ENCODE results near the gene ANKRD63. TPM values are rescaled to one million over a fixed set of nuclear protein-coding genes. Genes with fewer than 3 reads are reported as not detected.
A peak's percentile ranks its signal among the peaks of the same experiment; 100 is the strongest.

ANKRD63 gene
- total and polyA plus RNA-seq, 7 experiments from 2014 or later = 0.27 TPM; not detected in 5

DNA sequence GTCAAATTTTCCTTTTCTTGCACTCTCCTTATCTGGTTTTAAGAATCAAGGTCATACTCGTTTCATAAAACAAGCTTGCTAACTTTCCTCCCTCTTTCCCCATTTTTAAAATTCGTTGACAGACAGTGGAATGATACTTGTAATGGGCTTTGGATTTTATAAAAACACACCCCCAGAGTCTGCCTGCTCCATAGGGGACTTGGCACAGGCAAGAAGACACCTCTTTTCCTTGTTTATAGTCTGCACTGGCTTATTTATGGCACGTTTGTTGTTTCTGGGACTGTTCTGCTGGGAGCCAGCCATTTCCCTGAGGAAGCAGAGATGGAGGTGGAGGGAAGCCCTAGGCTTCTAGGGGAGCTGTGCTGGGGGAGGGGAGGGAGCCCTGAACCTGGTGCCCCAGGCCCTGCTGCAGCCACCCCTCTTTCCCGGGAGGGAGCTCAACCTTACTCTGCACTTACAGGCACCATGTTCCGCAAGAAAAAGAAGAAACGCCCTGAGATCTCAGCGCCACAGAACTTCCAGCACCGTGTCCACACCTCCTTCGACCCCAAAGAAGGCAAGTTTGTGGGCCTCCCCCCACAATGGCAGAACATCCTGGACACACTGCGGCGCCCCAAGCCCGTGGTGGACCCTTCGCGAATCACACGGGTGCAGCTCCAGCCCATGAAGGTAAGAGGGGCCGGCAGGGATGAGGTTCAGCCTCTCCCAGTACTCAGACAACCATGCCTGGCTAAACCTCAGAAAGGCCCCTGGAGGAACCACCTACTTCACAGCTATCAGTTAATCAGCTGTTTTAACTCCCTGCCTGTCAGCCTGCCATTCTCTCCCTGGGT, 18.3 kb downstream of the ANKRD63 start:
- H3K27ac Mint-ChIP-seq = peak overlapping the region in 1 of 9 donors; percentile 41
- H3K9me3 Mint-ChIP-seq = peaks cover 0 to 1% (median 0%) of the 10 kb centered on the region in 11 donors
- H3K36me3 Mint-ChIP-seq = no peaks in the 10 kb centered on the region
- H3K4me1 ChIP-seq (ENCODE audit: control insufficient read depth in 2 of 2, insufficient read depth in 2 of 2, low read length in 2 of 2) = no peaks in the 10 kb centered on the region
- ATAC-seq = no peak
- H3K4me1 Mint-ChIP-seq = no peaks in the 10 kb centered on the region
- ChIA-PET CTCF (interaction anchor here (0.9 to 2.2 kb wide), 2 partner anchors 10 to 73 kb away, joined by 5 to 9 read pairs; no protein-coding TSS in a partner anchor), POLR2A (no interaction called here)
- no peak overlapping the region for H3K27ac ChIP-seq (ENCODE audit: low read depth, low read length)
- intact Hi-C loops (cut with micrococcal nuclease) = no loop called here
- H3K4me3 ChIP-seq (ENCODE audit: low read length) = no peak overlapping the region
- DNase-seq = no peak
- no peak overlapping the region for H3K4me3 Mint-ChIP-seq
- H3K36me3 ChIP-seq (ENCODE audit: control insufficient read depth in 2 of 3, insufficient read depth in 3 of 3, low read length in 3 of 3) = no peaks in the 10 kb centered on the region
- H3K9me3 ChIP-seq (ENCODE audit: control insufficient read depth in 2 of 3, low read length in 3 of 3) = no peaks in the 10 kb centered on the region
- H3K27me3 ChIP-seq (ENCODE audit: control insufficient read depth in 2 of 2, insufficient read depth in 2 of 2, low read length in 2 of 2) = no peaks in the 10 kb centered on the region
- peaks cover 0 to 15% (median 0%) of the 10 kb centered on the region in 5 donors for H3K27me3 Mint-ChIP-seq

DNA sequence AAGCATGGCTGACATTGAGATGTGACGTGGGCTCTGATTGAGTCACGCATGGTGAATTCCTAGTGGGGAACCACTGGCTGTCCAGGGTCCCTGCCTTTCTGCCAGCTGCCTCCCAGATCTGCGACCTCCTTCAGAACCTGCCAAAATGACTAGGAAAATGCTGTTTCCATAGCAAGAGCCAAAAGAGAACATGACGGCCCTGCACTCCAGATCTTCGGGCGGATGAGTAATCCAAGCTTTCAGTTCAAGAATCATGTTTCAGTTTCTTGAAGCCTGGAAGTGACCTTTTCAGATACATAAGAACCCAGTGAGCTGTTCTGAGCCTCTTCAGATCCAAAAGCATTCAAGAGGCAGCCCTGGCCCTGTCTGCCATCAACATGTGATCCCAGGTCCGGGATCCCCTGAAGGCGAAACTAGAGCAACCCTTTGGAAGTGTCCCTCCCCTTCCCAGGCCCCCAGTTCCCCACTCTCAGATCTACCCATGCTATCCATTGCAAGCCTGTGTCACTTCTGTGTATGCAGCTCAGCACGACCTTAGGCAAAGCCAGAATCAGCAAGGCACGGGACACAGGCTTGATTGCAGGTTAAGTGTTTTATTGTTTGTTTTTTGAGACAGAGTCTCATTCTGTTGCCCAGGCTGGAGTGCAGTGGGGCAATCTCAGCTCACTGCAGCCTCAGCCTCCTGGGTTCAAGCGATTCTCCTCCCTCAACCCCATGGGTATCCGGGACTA, 19.7 kb downstream of the ANKRD63 start:
- Histone ChIP-seq H3K27me3 (ENCODE audit: control insufficient read depth in 2 of 2, insufficient read depth in 2 of 2, low read length in 2 of 2) (no peaks in the 10 kb centered on the region), H3K4me1 (ENCODE audit: control insufficient read depth in 2 of 2, insufficient read depth in 2 of 2, low read length in 2 of 2) (no peaks in the 10 kb centered on the region), H3K36me3 (ENCODE audit: control insufficient read depth in 2 of 3, insufficient read depth in 3 of 3, low read length in 3 of 3) (no peaks in the 10 kb centered on the region), H3K9me3 (ENCODE audit: control insufficient read depth in 2 of 3, low read length in 3 of 3) (no peaks in the 10 kb centered on the region), H3K27ac (ENCODE audit: low read depth, low read length) (no peak overlapping the region), H3K4me3 (ENCODE audit: low read length) (no peak overlapping the region)
- intact Hi-C loops (cut with micrococcal nuclease) = no loop called here
- ATAC-seq = no peak
- ChIA-PET POLR2A (no interaction called here), CTCF (no interaction called here)
- no peaks in the 10 kb centered on the region for H3K36me3 Mint-ChIP-seq
- H3K9me3 Mint-ChIP-seq = peaks cover 0 to 1% (median 0%) of the 10 kb centered on the region in 11 donors
- no peak for DNase-seq
- no peaks in the 10 kb centered on the region for H3K4me1 Mint-ChIP-seq
- H3K4me3 Mint-ChIP-seq = no peak overlapping the region
- H3K27me3 Mint-ChIP-seq = peaks cover 0 to 15% (median 0%) of the 10 kb centered on the region in 5 donors
- no peak overlapping the region for H3K27ac Mint-ChIP-seq

DNA sequence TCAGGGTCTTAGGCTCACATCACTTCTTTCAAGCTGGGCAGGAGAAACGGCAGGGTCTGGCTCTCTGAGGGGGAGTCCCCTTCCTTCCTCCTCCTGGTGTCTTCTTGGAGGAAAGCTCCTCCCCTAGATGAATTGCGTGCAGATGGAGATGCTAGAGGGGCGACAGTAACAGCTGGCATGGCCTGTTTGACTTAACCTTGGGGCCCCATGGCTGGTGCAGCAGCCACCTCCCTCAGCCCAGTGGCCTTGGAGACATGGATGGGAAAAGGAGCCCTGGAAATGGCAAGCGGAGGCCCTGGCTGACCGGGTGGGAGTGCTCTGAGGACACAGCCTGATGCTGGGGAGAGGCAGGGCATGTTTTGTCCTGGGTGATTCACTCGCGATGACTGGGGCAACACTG, 23.8 kb downstream of the ANKRD63 start:
- H3K27me3 ChIP-seq (ENCODE audit: control insufficient read depth in 2 of 2, insufficient read depth in 2 of 2, low read length in 2 of 2) = no peaks in the 10 kb centered on the region
- Mint-ChIP-seq H3K27me3 (peaks cover 7 to 30% (median 15%) of the 10 kb centered on the region in 5 donors), H3K27ac (no peak overlapping the region), H3K9me3 (peaks cover 0 to 1% (median 0%) of the 10 kb centered on the region in 11 donors), H3K36me3 (no peaks in the 10 kb centered on the region), H3K4me1 (peaks cover 0 to 2% (median under 1%) of the 10 kb centered on the region in 7 donors), H3K4me3 (no peak overlapping the region)
- ChIA-PET POLR2A (no interaction called here), CTCF (interaction anchor here (0.7 kb wide), 1 partner anchor 14 kb away, joined by 3 read pairs; no protein-coding TSS in a partner anchor)
- H3K4me3 ChIP-seq (ENCODE audit: low read length) = no peak overlapping the region
- ATAC-seq (no peak), DNase-seq (no peak)
- intact Hi-C loops (cut with micrococcal nuclease) = no loop called here
- H3K9me3 ChIP-seq (ENCODE audit: control insufficient read depth in 2 of 3, low read length in 3 of 3) = no peaks in the 10 kb centered on the region
- H3K27ac ChIP-seq (ENCODE audit: low read depth, low read length) = no peak overlapping the region
- H3K36me3 ChIP-seq (ENCODE audit: control insufficient read depth in 2 of 3, insufficient read depth in 3 of 3, low read length in 3 of 3) = no peaks in the 10 kb centered on the region
- H3K4me1 ChIP-seq (ENCODE audit: control insufficient read depth in 2 of 2, insufficient read depth in 2 of 2, low read length in 2 of 2) = peaks cover 0 to 5% of the 10 kb centered on the region in 2 donors

DNA sequence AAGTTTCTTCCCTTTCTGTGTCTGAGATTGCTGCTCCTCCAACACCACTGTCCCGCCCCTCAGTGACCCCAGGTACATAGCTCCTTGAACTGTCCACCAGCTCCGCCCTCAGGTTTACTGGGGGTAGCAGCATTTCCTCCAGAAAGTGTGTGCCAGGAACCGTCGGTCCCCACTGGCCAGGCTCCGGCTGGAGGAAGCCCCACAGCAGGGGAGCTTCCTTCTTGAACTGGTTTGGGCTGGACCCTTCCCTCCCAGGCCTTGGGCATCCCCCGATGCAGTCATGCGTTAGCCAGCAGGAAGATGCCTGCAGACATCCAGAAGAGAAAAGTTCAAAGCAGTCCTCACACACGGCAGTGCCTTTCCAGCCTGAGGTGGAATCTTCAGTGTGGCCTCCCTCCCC, 24.3 kb downstream of the ANKRD63 start:
- no peak overlapping the region for H3K4me3 Mint-ChIP-seq
- H3K27me3 ChIP-seq (ENCODE audit: control insufficient read depth in 2 of 2, insufficient read depth in 2 of 2, low read length in 2 of 2) = no peaks in the 10 kb centered on the region

DNA sequence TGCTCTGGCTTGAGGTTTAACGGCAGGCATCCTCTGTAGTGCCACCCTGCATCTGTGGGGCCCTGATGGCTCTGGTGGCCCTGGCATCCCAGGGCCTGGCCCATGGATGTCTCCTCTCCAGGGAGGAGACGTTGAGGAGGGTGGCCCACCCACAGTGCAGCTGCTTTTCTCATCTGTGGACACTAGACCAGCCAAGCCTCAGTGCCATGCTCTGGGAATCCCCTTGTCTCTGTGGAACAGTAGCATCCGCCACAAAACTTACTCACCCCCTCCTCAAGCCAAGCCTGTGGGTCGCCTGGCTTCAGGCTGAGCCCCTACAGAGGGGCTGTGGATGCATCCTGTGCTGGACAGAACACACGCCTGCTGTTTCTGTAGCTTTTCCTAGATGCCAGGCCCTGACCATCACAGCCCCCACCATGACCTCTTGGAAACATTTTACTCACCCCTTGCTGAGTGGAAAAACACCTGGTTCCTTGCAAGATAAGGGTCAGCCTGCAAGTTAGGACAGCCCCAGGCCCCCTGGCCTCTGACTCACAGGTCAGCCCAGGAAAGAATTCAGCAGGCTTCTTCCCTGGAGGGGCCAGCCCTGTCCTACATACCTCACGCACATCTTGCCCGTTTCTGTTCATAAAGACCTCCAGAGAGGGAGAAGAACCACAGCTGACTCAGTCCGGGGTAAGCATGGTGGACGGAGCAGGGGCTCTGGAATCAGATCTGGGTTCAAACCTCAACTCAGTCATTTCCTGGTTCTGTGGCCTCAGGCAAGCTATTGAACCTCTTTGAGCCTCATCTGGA, 25.0 kb downstream of the ANKRD63 start:
- Histone ChIP-seq H3K36me3 (ENCODE audit: control insufficient read depth in 2 of 3, insufficient read depth in 3 of 3, low read length in 3 of 3) (no peaks in the 10 kb centered on the region), H3K27me3 (ENCODE audit: control insufficient read depth in 2 of 2, insufficient read depth in 2 of 2, low read length in 2 of 2) (peaks cover 0 to 3% of the 10 kb centered on the region in 2 donors), H3K4me3 (ENCODE audit: low read length) (no peak overlapping the region), H3K4me1 (ENCODE audit: control insufficient read depth in 2 of 2, insufficient read depth in 2 of 2, low read length in 2 of 2) (peaks cover 0 to 5% of the 10 kb centered on the region in 2 donors), H3K9me3 (ENCODE audit: control insufficient read depth in 2 of 3, low read length in 3 of 3) (no peaks in the 10 kb centered on the region), H3K27ac (ENCODE audit: low read depth, low read length) (no peak overlapping the region)
- CTCF ChIA-PET = no interaction called here
- Mint-ChIP-seq H3K27ac (no peak overlapping the region), H3K9me3 (peaks cover 0 to 1% (median 0%) of the 10 kb centered on the region in 11 donors), H3K4me3 (no peak overlapping the region), H3K36me3 (no peaks in the 10 kb centered on the region), H3K27me3 (peaks cover 17 to 33% (median 26%) of the 10 kb centered on the region in 5 donors), H3K4me1 (peaks cover 4 to 13% (median 9%) of the 10 kb centered on the region in 7 donors)
- no peak for ATAC-seq
- POLR2A ChIA-PET = no interaction called here
- intact Hi-C loops (cut with micrococcal nuclease) = no loop called here
- DNase-seq = no peak

More for the DNA sequence above, 24.3 kb downstream of the ANKRD63 start:
- no peak overlapping the region for H3K27ac ChIP-seq (ENCODE audit: low read depth, low read length)
- intact Hi-C loops (cut with micrococcal nuclease) = no loop called here
- Mint-ChIP-seq H3K4me1 (peaks cover 0 to 6% (median 5%) of the 10 kb centered on the region in 7 donors), H3K27ac (no peak overlapping the region), H3K27me3 (peaks cover 11 to 32% (median 20%) of the 10 kb centered on the region in 5 donors), H3K36me3 (no peaks in the 10 kb centered on the region), H3K9me3 (peaks cover 0 to 1% (median 0%) of the 10 kb centered on the region in 11 donors)
- CTCF ChIA-PET = interaction anchor here (0.7 kb wide), 1 partner anchor 14 kb away, joined by 3 read pairs; no protein-coding TSS in a partner anchor
- POLR2A ChIA-PET = no interaction called here
- ATAC-seq (no peak), DNase-seq (no peak)
- H3K4me3 ChIP-seq (ENCODE audit: low read length) = no peak overlapping the region
- peaks cover 0 to 5% of the 10 kb centered on the region in 2 donors for H3K4me1 ChIP-seq (ENCODE audit: control insufficient read depth in 2 of 2, insufficient read depth in 2 of 2, low read length in 2 of 2)
- no peaks in the 10 kb centered on the region for H3K36me3 ChIP-seq (ENCODE audit: control insufficient read depth in 2 of 3, insufficient read depth in 3 of 3, low read length in 3 of 3)
- no peaks in the 10 kb centered on the region for H3K9me3 ChIP-seq (ENCODE audit: control insufficient read depth in 2 of 3, low read length in 3 of 3)

DNA sequence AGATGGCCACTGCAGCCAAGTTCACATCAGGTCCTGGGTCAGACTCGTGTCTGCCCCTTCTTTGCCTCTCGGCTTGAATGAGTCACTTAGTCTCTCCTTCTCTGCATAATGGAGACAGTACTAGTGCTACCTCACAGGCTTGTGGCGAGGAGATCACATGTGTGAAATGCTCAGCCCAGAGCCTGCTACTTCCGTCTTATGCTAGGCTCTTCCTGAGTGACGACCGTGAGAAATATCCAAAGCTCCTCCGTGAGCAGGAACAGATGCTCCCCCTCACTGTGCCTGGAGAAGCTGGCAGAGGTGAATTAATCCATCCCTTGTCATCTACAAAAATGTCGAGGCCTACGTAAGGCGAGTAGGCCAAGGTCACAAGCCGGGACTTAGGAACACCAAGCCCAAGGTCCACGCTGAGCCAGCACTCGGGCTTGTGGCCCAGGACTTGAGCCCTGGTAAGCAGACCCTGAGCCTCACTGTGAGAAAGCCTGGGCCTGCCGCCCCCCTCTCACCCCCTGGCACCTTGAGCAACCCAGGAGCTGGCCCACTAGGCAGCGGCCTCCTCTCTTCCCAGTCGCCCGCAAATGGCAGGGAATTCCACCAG, 26.1 kb downstream of the ANKRD63 start:
- CTCF ChIA-PET = no interaction called here
- intact Hi-C loops (cut with micrococcal nuclease) = no loop called here
- H3K9me3 Mint-ChIP-seq = peaks cover 0 to 1% (median 0%) of the 10 kb centered on the region in 11 donors

More for the DNA sequence above, 26.1 kb downstream of the ANKRD63 start:
- peak overlapping the region in 1 of 10 donors; percentile 71 for H3K4me3 Mint-ChIP-seq
- no peaks in the 10 kb centered on the region for H3K36me3 Mint-ChIP-seq
- Histone ChIP-seq H3K9me3 (ENCODE audit: control insufficient read depth in 2 of 3, low read length in 3 of 3) (no peaks in the 10 kb centered on the region), H3K27ac (ENCODE audit: low read depth, low read length) (no peak overlapping the region), H3K4me3 (ENCODE audit: low read length) (no peak overlapping the region), H3K4me1 (ENCODE audit: control insufficient read depth in 2 of 2, insufficient read depth in 2 of 2, low read length in 2 of 2) (peaks cover 0 to 5% of the 10 kb centered on the region in 2 donors), H3K27me3 (ENCODE audit: control insufficient read depth in 2 of 2, insufficient read depth in 2 of 2, low read length in 2 of 2) (peaks cover 0 to 3% of the 10 kb centered on the region in 2 donors), H3K36me3 (ENCODE audit: control insufficient read depth in 2 of 3, insufficient read depth in 3 of 3, low read length in 3 of 3) (no peaks in the 10 kb centered on the region)
- H3K4me1 Mint-ChIP-seq = peaks cover 4 to 13% (median 9%) of the 10 kb centered on the region in 7 donors
- peak; percentile 82 for ATAC-seq
- DNase-seq = no peak
- peaks cover 19 to 33% (median 26%) of the 10 kb centered on the region in 5 donors for H3K27me3 Mint-ChIP-seq
- H3K27ac Mint-ChIP-seq = peak overlapping the region in 1 of 9 donors; percentile 41
- POLR2A ChIA-PET = no interaction called here
